GM18520 (cell line): Measurements from ENCODE around the gene ASAP3.
"Not testable (repeated sequence)": the region's sequence is repeated elsewhere in the genome, so short reads cannot be mapped to it uniquely, and the experiment has no call there.

Experiments
- ATAC-seq: cut with Tn5 transposase; IDR thresholded peaks from one replicate; pipeline ENCODE4 v1.9.1; 2021; ENCODE audit not compliant: unreplicated experiment

ASAP3 gene

GRCh38 chr1:23399229-23399628, 84.8 kb downstream of the ASAP3 start:
- ATAC-seq = no peak

- ATAC-seq = no peak
Measured at GRCh38 chr1:23397908-23398307, 86.1 kb downstream of the ASAP3 start.

DNA sequence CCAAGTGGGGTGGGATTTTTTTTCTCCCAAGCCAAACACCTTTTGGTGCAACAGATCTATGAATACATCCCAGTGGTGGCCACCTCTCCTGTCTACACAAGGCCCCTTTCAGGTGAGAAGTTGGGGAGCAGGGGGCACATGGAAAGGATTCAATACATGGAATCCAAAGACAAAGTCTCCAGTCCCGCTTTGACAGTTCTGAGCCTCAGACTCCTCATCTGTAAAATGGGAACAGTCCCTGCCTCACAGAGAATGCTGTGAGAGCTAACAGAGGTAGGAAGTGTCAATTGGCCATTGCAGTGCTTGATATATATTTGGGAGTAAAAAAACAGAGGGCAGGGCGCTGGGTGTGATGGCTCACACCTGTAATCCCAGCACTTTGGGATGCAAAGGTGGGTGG, 87.6 kb downstream of the ASAP3 start:
- no peak for ATAC-seq

DNA sequence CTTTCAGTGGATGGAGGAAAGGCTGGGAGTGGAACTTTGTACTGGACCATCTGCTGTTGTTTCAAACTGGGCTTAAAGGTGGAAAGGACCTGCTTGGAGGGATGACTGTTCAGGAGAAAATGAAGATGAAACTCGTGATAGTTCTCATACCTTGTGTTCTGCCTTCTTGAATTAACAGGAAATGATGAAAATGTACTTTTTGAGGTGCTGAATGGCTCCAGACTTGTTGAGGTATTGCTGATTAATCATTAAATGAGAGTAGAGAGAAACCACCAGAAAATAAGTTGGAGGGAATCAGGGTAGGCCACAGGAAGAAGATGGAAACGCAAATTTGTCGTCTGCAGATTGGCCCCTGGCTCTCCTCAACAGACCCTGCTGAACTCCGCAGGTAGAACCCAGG, 88.1 kb downstream of the ASAP3 start:
- ATAC-seq = no peak

DNA sequence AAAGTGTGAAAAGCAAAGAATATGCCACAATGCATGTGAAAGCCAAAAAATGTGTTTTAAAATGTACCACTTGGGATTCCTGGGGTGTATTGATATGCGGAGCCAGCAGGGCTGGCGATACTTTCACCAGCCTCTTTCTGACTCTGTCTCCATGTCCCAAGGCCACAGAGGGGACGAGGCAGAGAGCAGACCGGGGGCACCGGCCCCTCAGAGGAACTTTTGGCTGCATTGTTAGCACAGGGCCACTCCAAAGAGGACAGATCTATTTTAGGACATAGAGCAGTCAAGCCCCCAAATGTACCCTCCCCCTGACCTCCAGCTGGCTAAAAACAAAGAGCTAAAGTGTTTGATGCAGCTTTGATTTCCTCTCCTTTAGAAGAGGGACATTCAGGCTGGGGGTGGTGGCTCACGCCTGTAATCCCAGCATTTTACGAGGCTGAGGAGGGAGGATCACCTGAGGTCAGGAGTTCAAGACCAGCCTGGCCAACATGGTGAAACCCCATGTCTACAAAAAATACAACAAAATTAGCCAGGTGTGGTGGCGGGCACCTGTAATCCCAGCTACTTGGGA, 88.7 kb downstream of the ASAP3 start:
- no peak for ATAC-seq

GRCh38 chr1:23394684-23395083, 89.3 kb downstream of the ASAP3 start:
- no peak for ATAC-seq

DNA sequence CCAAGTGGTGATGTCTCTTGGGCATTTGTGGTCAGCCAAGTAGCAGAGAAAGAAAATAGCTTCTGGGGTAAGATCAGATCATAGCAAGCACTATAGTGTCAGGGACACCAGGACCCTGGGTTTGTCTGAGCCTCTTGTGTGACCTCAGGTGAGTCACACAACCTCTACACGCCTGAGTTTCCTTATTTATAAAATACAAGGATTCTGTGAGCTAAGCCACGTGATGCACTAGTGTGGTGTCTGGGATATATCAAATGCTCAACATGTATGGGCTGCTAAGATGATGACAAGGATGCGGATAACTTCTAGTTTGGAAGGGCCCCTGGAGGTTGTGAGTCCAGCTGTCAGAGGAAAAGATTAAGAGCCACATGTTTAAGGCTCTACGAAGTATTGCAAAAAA, 89.8 kb downstream of the ASAP3 start:
- no peak for ATAC-seq

GRCh38 chr1:23393706-23394105, 90.3 kb downstream of the ASAP3 start:
- no peak for ATAC-seq

- no peak for ATAC-seq
Measured at GRCh38 chr1:23392125-23392855, 91.7 kb downstream of the ASAP3 start.

DNA sequence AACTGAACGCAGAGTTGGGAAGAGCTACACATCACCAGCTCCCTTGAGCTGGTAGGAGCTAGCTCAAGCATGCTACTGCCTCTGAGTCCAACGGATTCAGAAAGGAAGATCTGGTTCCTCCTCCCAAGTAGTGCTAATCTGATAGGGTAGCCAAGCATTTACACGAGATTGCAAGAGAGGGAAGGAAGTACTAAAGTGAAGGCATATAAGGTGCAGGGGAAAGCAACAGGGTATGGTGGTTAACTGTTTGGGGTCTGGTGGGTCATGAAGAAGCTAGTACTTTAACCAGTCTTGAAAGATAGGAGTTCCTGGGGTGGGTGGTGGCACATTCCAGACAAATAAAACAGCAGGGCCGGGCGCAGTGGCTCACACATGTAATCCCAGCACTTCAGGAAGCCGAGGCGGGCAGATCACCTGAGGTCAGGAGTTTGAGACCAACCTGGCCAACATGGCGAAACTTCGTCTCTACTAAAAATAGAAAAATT, 94.1 kb downstream of the ASAP3 start:
- ATAC-seq = no peak

- ATAC-seq = no peak
Measured at GRCh38 chr1:23387494-23387893, 96.5 kb downstream of the ASAP3 start.

GRCh38 chr1:23385119-23385621, 98.8 kb downstream of the ASAP3 start:
- ATAC-seq = no peak

GRCh38 chr1:23384312-23385058, 99.5 kb downstream of the ASAP3 start:
- ATAC-seq = no peak

DNA sequence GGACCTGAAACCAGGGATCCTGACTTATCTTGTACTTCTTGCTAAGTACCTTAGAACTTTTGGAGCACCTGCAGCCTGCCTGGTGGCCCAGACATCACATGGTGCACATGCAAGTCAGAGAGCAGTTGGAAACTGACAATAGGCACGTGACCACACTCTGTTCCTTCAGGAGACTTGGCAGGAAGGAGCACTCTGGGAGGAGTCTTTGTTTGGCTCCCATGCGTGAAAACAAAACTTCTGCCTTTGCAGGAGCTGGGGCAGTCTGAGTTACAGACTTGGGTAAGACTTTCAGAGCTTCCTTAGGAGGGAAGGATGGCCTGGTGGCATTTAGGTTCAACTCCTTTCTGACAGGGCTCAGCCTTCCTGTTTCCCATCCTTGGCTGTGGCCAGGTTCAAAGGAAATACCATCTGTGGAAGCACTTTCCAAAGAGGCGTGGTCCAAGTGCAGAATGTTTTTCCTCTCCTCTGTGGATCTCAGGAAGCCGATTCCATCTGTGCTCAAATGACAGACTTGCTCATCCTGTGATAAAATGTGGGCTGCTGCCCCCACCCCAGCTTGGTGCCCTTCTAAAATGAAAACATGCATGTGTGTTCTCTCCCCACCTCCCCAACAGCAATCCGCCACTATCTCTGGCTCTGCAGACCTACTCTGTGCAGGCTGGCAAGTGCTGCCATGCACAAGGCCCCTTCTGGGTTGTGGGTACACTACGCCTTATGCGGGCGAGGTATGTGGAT, 100.2 kb downstream of the ASAP3 start:
- no peak for ATAC-seq

- no peak for ATAC-seq
Measured at GRCh38 chr1:23381233-23381885, 102.6 kb downstream of the ASAP3 start.

- no peak for ATAC-seq
Measured at GRCh38 chr1:23380719-23381118, 103.3 kb downstream of the ASAP3 start.

DNA sequence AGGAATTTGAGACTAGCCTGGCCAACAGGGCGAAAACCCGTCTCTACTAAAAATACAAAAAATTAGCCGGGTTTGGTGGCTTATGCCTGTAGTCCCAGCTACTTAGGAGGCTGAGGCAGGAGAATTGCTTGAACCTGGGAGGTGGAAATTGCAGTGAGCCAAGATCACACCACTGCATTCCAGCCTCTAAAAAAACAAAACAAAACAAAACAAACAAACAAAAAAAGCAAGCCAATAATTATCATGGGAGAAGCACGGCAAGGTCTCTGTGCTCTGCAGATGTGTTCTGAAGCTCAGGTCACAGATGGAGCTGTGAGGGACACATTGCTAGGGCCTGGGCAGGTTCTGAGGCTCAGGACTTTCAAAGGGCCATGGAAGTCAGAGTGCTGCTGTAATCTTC, 103.7 kb downstream of the ASAP3 start:
- ATAC-seq = not testable (repeated sequence)
